ENCODE data around the gene SEC16B. TPM values are rescaled to one million over a fixed set of nuclear protein-coding genes. Genes with fewer than 3 reads are reported as not detected.

SEC16B gene
- total and polyA plus RNA-seq, 2 of the 8 experiments (the other 6 are each of a cell fraction or from before 2014, with no cell fraction given), result 0.56 to 0.94 TPM

DNA sequence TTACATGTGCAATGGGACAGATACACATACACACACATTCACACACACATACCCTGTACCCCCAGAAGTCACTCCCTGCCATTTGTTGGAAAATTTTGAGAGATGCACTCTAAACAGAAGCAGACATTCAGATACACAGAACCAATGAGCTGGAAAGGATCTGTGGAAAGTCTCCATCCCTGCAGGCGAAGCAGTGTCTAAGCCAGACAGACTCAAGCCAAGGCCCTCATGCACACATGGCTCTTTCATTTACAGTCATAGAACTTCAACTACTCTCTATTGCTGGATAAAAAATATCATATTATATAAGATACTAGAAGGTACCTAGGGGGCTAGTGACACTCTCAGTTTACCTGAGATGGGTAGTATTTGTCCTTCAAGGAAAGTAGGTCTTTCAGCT, 7.3 kb upstream of the SEC16B start:
- Histone ChIP-seq H2BK20ac (ENCODE audit: low read length) (no peak overlapping the region), H3K4me3 (ENCODE audit: extremely low read depth in 1 of 4, insufficient read depth in 2 of 4, low read depth in 3 of 4, low read length in 4 of 4) (no peak overlapping the region), H3K4me2 (ENCODE audit: insufficient read depth in 1 of 2, low read depth in 2 of 2, low read length in 2 of 2) (no peak overlapping the region), H4K8ac (ENCODE audit: extremely low read depth, insufficient read depth, low read length) (no peak overlapping the region), H3K27me3 (replicated peaks in 1 of 4; ENCODE audit: control insufficient read depth in 3 of 4, extremely low read depth in 1 of 4, insufficient read depth in 3 of 4, low read length in 3 of 4) (no peaks in the 10 kb centered on the region), H2BK15ac (ENCODE audit: low read length) (no peak overlapping the region), H4K91ac (replicated peaks; ENCODE audit: insufficient read length, low read length) (no peak overlapping the region), H3K56ac (replicated peaks; ENCODE audit: insufficient read length, low read depth, low read length) (no peak overlapping the region), H3K4me1 (replicated peaks in 1 of 4; ENCODE audit: control insufficient read depth in 3 of 4, insufficient read depth in 4 of 4, low read length in 3 of 4) (no peaks in the 10 kb centered on the region), H3K79me2 (ENCODE audit: control insufficient read depth in 1 of 2, insufficient read depth in 2 of 2, low read length in 2 of 2) (no peaks in the 10 kb centered on the region), H4K5ac (ENCODE audit: insufficient read length, low read depth, low read length) (no peak overlapping the region), H2BK12ac (ENCODE audit: low read depth, low read length) (no peak overlapping the region), H3K23me2 (ENCODE audit: low read depth, low read length) (no peaks in the 10 kb centered on the region), H3K14ac (ENCODE audit: insufficient read length) (no peak overlapping the region), H3K18ac (ENCODE audit: extremely low read depth, low read length) (no peak overlapping the region), H2AFZ (ENCODE audit: low read length) (no peak overlapping the region), H3K27ac (ENCODE audit: low read depth, low read length) (no peak overlapping the region), H3K36me3 (ENCODE audit: control insufficient read depth in 2 of 4, insufficient read depth in 4 of 4, low read length in 3 of 4) (no peaks in the 10 kb centered on the region), H2AK5ac (ENCODE audit: low read depth, low read length) (no peak overlapping the region), H3K79me1 (ENCODE audit: low read depth, low read length) (no peaks in the 10 kb centered on the region), H2BK5ac (ENCODE audit: low read depth, low read length) (no peak overlapping the region), H3K23ac (ENCODE audit: insufficient read length) (no peak overlapping the region), H4K20me1 (replicated peaks in 1 of 2; ENCODE audit: control insufficient read depth in 1 of 2, insufficient read depth in 2 of 2, low read length in 2 of 2) (no peaks in the 10 kb centered on the region), H2BK120ac (replicated peaks; ENCODE audit: low read depth, low read length) (no peak overlapping the region), H3K4ac (replicated peaks; ENCODE audit: insufficient read length, low read depth, low read length) (no peak overlapping the region), H3K9me3 (ENCODE audit: insufficient read depth in 2 of 2, low read depth in 1 of 2, low read length in 1 of 2) (no peaks in the 10 kb centered on the region), H3K9ac (replicated peaks in 1 of 4; ENCODE audit: extremely low read depth in 1 of 4, low read depth in 3 of 4, low read length in 3 of 4) (no peak overlapping the region)
- TF ChIP-seq EZH2 (IDR thresholded peaks at IDR 0.05; ENCODE audit: low read depth, low read length, severe bottlenecking), result no peak
- TF ChIP-seq RXRA (IDR thresholded peaks at IDR 0.05; ENCODE audit: insufficient read depth, low read depth, low read length), result no peak
- no peak for TF ChIP-seq TAF7 (optimal IDR thresholded peaks at IDR 0.05; ENCODE audit: borderline replicate concordance, low read depth, low read length)
- TF ChIP-seq KDM4A (IDR thresholded peaks at IDR 0.05; ENCODE audit: low read depth, low read length, severe bottlenecking), result no peak
- TF ChIP-seq RNF2 (IDR thresholded peaks at IDR 0.05; ENCODE audit: borderline replicate concordance, low read depth, low read length, missing control alignments, poor library complexity, severe bottlenecking), result no peak
- TF ChIP-seq BACH1 (IDR thresholded peaks at IDR 0.05; ENCODE audit: low read length), result no peak
- TF ChIP-seq ASH2L (IDR thresholded peaks at IDR 0.05; ENCODE audit: low read length), result no peak
- TF ChIP-seq KDM1A (IDR thresholded peaks at IDR 0.05; ENCODE audit: borderline replicate concordance, low read length), result no peak
- DNase-seq (ENCODE audit: low read depth in 1 of 2, low spot score in 2 of 2) (no peak), FAIRE-seq (no peak)
- CTCF ChIA-PET (ENCODE audit: partially characterized antibody), result interaction anchor here (0.7 kb wide), 1 partner anchor 23 kb away, joined by 3 read pairs; no protein-coding TSS in a partner anchor
- POLR2A ChIA-PET (ENCODE audit: partially characterized antibody), result no interaction called here
- WGBS, 2 experiments (ENCODE audit: extremely low coverage in 1 of 2, insufficient coverage in 1 of 2, insufficient read length in 1 of 2, insufficient replicate concordance in 2 of 2, low coverage in 1 of 2, low lambda C conversion rate in 2 of 2, missing lambda C conversion rate in 1 of 2), result 78% methylated on average over 1 of the region's 1 CpG; no CpG with 5 or more reads in 1 of the 2 experiments

All from H1 (cell line).